Osteoblast (primary cell): ENCODE data around the gene IFIT3. TPM values are rescaled to one million over a fixed set of nuclear protein-coding genes. Genes with fewer than 3 reads are reported as not detected.

ENCODE experiments used
- DNase-seq: peaks from one replicate; pipeline ENCODE4 v3.0.0; 2011; ENCODE audit warnings: low spot score, mixed read lengths; ENCODE audit not compliant: insufficient read length; ENCODE audit errors: missing footprints
- H2AFZ ChIP-seq: 2 replicates; pipeline ENCODE4 v1.6.0; 2011; ENCODE audit warnings: mild to moderate bottlenecking, low read length
- H3K27ac ChIP-seq: 2 replicates; pipeline ENCODE4 v1.5.1; 2011; ENCODE audit warnings: mild to moderate bottlenecking, low read depth, low read length, moderate library complexity
- H3K27me3 ChIP-seq: 2 replicates; pipeline ENCODE4 v1.6.0; 2012; ENCODE audit warnings: mild to moderate bottlenecking, control low read depth, inconsistent platforms, low read length, moderate library complexity; ENCODE audit not compliant: insufficient read depth
- H3K36me3 ChIP-seq: 2 replicates; pipeline ENCODE4 v1.5.1; 2011; ENCODE audit warnings: mild to moderate bottlenecking, low read length, control low read depth, moderate library complexity; ENCODE audit not compliant: insufficient read depth
- H3K4me1 ChIP-seq: 2 replicates; pipeline ENCODE4 v1.5.1; 2011; ENCODE audit warnings: mild to moderate bottlenecking, low read length, control low read depth, moderate library complexity; ENCODE audit not compliant: insufficient read depth
- H3K4me2 ChIP-seq: 2 replicates; pipeline ENCODE4 v1.6.0; 2011; ENCODE audit warnings: mild to moderate bottlenecking, low read length; ENCODE audit not compliant: insufficient read depth
- H3K4me3 ChIP-seq: fragments of 200-600 bp; sonication (generic); 3 replicates; pipeline ENCODE4 v1.5.1; 2012; ENCODE audit warnings: mild to moderate bottlenecking, low read length, inconsistent platforms; ENCODE audit not compliant: insufficient read depth
- H3K79me2 ChIP-seq: 2 replicates; pipeline ENCODE4 v1.6.0; 2012; ENCODE audit warnings: mild to moderate bottlenecking, low read length, control low read depth, inconsistent platforms; ENCODE audit not compliant: insufficient read depth
- H3K9me3 ChIP-seq: 2 replicates; pipeline ENCODE4 v1.5.1; 2011; ENCODE audit warnings: low read depth, low read length, control low read depth
- H4K20me1 ChIP-seq: 2 replicates; pipeline ENCODE4 v1.6.0; 2012; ENCODE audit warnings: mild to moderate bottlenecking, low read length, control low read depth; ENCODE audit not compliant: insufficient read depth
- total RNA-seq: library from RNA; depleted of rRNA; stranded (reverse); fragments of >200 nt; gene quantifications from 2 replicates; pipeline ENCODE4 v1.2.3, GENCODE V29; 2012
- TF ChIP-seq, protein P1 (sequence below): IDR thresholded peaks from 2 replicates; pipeline ENCODE4 v1.5.1; 2011; ENCODE audit warnings: mild to moderate bottlenecking, low read depth, low read length, moderate library complexity; ENCODE audit errors: extremely low read depth

IFIT3 gene
- total RNA-seq, 1 donor = 43.8 TPM

DNA sequence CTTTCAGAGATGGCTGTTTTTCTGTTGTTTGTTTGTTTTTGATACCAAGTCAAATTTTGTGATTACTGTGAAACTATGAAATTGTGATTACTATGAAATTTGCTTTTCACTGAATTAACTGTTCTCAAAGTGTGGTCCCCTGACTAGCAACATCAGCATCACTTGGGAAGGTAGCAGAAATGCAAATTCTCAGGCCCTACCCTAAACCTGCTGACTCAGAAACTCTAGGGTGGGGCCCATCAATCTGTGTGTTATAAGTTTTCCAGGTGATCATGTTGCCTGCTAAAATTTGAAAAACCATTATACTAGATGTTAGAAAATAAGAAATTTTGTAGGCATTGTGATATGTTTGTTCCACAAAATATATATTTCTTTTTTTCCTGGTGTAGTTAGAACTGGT is 51.3 kb downstream of the IFIT3 start:
- H3K27ac ChIP-seq = no peak overlapping the region
- no peak overlapping the region for H3K4me3 ChIP-seq
- H2AFZ ChIP-seq = no peak overlapping the region
- no peaks in the 10 kb centered on the region for H3K27me3 ChIP-seq
- TF ChIP-seq, protein P1, sequence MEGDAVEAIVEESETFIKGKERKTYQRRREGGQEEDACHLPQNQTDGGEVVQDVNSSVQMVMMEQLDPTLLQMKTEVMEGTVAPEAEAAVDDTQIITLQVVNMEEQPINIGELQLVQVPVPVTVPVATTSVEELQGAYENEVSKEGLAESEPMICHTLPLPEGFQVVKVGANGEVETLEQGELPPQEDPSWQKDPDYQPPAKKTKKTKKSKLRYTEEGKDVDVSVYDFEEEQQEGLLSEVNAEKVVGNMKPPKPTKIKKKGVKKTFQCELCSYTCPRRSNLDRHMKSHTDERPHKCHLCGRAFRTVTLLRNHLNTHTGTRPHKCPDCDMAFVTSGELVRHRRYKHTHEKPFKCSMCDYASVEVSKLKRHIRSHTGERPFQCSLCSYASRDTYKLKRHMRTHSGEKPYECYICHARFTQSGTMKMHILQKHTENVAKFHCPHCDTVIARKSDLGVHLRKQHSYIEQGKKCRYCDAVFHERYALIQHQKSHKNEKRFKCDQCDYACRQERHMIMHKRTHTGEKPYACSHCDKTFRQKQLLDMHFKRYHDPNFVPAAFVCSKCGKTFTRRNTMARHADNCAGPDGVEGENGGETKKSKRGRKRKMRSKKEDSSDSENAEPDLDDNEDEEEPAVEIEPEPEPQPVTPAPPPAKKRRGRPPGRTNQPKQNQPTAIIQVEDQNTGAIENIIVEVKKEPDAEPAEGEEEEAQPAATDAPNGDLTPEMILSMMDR = no peak
- H3K9me3 ChIP-seq = no peaks in the 10 kb centered on the region
- H3K4me2 ChIP-seq = no peak overlapping the region
- no peaks in the 10 kb centered on the region for H3K36me3 ChIP-seq
- no peak for DNase-seq
- H3K79me2 ChIP-seq = no peaks in the 10 kb centered on the region
- peaks cover 8% of the 10 kb centered on the region for H3K4me1 ChIP-seq
- no peaks in the 10 kb centered on the region for H4K20me1 ChIP-seq

DNA sequence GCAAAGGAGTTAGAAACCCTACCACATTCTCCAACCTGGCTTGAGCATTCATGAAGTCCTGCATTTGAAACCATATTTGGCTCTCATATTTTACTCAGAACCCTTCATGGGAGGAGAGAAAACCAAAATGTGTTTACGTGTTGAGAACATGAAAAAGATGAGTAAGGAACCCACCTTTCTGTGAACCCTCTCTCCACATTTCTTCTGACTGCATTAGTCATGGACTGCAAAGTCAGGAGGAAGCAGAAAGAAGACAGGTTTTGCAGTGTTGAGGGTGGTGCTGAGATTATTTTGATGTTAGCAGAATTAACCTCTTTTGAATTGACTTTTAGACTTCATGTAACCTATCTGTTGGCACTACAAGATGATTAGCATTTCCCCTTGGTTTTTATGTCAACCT is 55.0 kb downstream of the IFIT3 start:
- H3K27ac ChIP-seq = no peak overlapping the region
- DNase-seq = no peak
- no peaks in the 10 kb centered on the region for H3K79me2 ChIP-seq
- H3K27me3 ChIP-seq = no peaks in the 10 kb centered on the region
- no peaks in the 10 kb centered on the region for H3K4me1 ChIP-seq
- H2AFZ ChIP-seq = no peak overlapping the region
- no peaks in the 10 kb centered on the region for H3K36me3 ChIP-seq
- no peaks in the 10 kb centered on the region for H4K20me1 ChIP-seq
- TF ChIP-seq, protein P1 = no peak
- no peaks in the 10 kb centered on the region for H3K9me3 ChIP-seq
- no peak overlapping the region for H3K4me3 ChIP-seq
- no peak overlapping the region for H3K4me2 ChIP-seq

DNA sequence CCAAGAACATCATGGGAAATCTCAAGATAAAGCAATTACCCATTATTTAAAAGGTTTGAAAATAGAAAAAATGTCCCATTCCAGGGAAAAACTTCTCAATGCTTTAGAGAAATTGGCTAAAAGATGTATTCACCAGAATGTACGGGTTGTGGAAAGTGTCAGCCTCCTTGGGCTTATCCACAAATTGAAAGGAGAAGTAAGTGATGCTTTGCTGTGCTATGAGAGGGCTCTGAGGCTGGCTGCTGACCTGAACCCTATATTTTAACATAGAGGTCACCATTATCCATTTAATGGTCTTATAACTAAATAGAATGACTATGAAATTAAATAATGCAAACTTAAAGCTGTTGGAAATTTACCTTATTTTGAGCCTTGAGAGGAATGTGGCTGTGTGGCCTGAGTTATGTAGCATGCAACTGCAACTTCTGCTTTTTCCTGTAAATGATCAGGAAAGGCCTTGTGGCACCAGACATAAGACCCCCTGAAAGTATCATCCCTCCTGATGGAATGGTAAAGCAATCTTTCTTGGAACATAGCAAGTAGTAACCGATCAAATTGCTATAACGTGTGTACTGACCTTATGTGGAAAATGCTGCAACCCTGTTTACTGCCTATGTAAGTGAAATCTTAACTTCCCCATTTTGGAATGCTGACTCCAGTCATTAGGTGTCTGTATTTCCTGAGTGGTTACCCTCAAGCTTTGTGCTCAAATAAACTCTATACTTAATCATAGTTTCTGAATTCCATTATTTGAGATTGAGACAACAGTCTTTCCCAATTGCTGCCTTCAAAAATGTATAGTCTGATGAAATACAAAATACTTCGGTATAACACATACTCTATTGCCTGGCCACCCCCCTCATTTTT is 56.9 kb downstream of the IFIT3 start:
- Histone ChIP-seq H3K4me2 (no peak overlapping the region), H3K79me2 (no peaks in the 10 kb centered on the region)
- DNase-seq = no peak

DNA sequence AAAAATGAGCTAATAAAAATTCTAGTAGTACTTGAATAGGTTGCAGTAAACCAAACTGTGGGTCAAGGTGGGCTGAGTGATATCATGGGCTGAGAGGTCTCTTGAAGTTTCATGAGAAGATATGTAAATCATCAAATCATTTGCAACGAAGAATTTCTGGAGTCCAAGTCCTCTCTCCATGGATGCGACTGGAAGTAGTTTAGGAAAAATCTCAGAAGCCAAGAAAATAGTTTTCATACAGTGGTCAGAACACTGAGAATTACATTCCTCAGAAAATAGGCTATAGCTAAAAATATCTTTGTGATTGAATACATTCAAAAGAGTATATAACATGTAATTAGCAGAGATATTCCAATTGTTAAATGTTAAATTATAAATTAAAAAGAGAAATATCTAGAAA is 61.0 kb downstream of the IFIT3 start:
- H3K4me1 ChIP-seq = peaks cover 17% of the 10 kb centered on the region
- TF ChIP-seq, protein P1 = no peak
- H3K4me3 ChIP-seq = no peak overlapping the region
- no peak overlapping the region for H2AFZ ChIP-seq
- H3K4me2 ChIP-seq = no peak overlapping the region
- no peak for DNase-seq
- H3K27me3 ChIP-seq = no peaks in the 10 kb centered on the region
- H4K20me1 ChIP-seq = no peaks in the 10 kb centered on the region
- H3K27ac ChIP-seq = no peak overlapping the region
- no peaks in the 10 kb centered on the region for H3K9me3 ChIP-seq
- H3K36me3 ChIP-seq = no peaks in the 10 kb centered on the region
- no peaks in the 10 kb centered on the region for H3K79me2 ChIP-seq

More for the DNA sequence above, 56.9 kb downstream of the IFIT3 start:
- H3K27ac ChIP-seq = no peak overlapping the region
- no peaks in the 10 kb centered on the region for H4K20me1 ChIP-seq
- no peak overlapping the region for H2AFZ ChIP-seq
- H3K4me1 ChIP-seq = no peaks in the 10 kb centered on the region
- TF ChIP-seq, protein P1 = no peak
- H3K27me3 ChIP-seq = no peaks in the 10 kb centered on the region
- H3K9me3 ChIP-seq = no peaks in the 10 kb centered on the region
- H3K36me3 ChIP-seq = no peaks in the 10 kb centered on the region
- H3K4me3 ChIP-seq = no peak overlapping the region
